Hematopoietic multipotent progenitor cell treated with erythropoietin and hydrocortisone succinate and interleukin-3 and kit ligand, for 17 days (in vitro differentiated cells): ENCODE data around the gene ZNF74.
"Not testable (repeated sequence)": the region's sequence is repeated elsewhere in the genome, so short reads cannot be mapped to it uniquely, and the experiment has no call there.

Source experiments
- DNase-seq: peaks from one replicate; pipeline ENCODE4 v3.0.0-alpha.2; 2015; ENCODE audit warnings: low spot score

ZNF74 gene

GRCh38 chr22:20448630-20449029, 54.7 kb downstream of the ZNF74 start:
- no peak for DNase-seq

DNA sequence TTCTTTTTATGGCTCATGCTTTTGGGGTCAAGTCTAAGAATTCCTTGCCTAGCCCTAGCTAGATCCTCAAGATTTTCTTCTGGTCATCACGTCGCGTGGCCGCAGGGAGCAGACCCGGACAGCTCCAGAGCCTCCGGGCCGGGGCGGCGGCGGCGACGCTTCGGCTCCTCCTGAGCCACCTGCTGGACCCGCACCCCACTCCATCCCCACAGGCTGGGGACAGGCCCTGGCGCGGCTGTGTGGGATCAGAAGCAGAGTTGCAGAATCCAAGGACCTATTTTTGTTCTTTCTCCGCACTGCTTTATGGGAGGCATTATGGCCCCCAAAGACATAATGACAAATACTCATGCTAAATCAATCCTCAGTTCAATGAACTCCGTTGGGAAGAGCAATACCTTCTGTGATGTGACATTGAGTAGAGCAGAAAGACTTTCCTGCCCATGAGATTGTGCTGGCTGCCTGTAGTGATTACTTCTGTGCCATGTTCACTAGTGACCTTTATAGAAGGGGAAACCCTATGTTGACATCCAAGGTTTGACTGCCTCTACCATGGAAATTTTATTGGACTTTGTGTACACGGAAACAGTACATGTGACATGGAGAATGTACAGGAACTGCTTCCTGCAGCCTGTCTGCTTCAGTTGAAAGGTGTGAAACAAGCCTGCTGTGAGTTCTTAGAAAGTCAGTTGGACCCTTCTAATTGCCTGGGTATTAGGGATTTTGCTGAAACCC, 56.0 kb downstream of the ZNF74 start:
- DNase-seq, result no peak

DNA sequence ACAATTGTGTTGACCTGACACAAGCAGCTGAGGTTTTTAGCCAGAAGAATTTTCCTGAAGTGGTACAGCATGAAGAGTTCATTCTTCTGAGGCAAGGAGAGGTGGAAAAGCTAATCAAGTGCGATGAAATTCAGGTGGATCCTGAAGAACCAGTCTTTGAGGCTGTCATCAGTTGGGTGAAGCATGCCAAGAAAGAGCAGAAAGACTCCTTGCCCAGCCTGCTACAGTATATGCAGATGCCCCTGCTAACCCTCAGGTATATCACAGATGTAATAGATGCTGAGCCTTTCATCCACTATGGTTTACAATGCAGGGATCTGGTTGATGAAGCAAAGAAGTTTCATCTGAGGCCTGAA, 56.6 kb downstream of the ZNF74 start:
- no peak for DNase-seq

DNA sequence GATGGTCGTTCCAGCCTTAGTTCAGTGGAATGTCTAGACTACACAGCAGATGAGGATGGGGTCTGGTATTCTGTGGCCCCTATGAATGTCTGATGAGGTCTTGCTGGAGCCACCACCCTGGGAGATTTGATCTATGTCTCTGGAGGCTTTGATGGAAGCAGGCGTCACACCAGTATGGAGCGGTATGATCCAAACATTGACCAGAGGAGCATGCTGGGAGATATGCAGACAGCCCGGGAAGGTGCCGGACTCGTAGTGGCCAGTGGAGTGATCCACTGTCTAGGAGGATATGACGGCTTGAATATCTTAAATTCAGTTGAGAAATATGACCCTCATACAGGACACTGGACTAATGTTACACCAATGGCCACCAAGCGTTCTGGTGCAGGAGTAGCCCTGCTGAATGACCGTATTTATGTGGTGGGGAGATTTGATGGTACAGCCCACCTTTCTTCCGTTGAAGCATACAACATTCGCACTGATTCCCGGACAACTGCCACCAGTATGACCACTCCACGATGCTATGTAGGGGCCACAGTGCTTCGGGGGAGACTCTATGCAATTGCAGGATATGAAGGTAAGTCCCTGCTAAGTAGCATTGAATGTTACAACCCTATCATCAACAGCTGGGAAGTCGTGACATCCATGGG, 57.3 kb downstream of the ZNF74 start:
- not testable (repeated sequence) for DNase-seq

GRCh38 chr22:20451920-20452319, 58.0 kb downstream of the ZNF74 start:
- no peak for DNase-seq

- DNase-seq, result no peak
Measured at GRCh38 chr22:20453222-20453621, 59.3 kb downstream of the ZNF74 start.

GRCh38 chr22:20455709-20456063, 61.7 kb downstream of the ZNF74 start:
- DNase-seq, result no peak

- DNase-seq, result peak; percentile 18
Measured at GRCh38 chr22:20456064-20456721, 62.2 kb downstream of the ZNF74 start.

DNA sequence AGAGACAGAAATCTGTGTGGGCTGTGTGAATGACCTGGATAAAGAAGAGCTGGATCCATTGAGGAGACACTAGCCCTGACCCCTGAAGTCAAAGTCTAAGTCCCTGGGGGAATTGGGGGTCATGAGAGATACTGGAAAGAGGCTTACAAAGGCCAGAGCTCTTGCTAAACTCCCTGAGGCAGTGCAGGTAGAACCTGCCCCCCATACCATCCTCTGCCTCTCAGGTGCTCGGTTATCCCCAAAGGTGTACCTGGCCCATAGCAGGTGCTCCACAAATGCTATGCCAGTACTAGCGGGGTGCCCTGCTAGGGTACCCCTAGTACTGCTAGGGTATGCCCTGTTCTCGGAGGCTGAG, 62.7 kb downstream of the ZNF74 start:
- DNase-seq, result no peak

GRCh38 chr22:20457506-20458240, 63.7 kb downstream of the ZNF74 start:
- DNase-seq, result no peak
